Neural crest cell (in vitro differentiated cells): Measurements from ENCODE around the gene BAIAP2. TPM values are rescaled to one million over a fixed set of nuclear protein-coding genes. Genes with fewer than 3 reads are reported as not detected.
"Not testable (repeated sequence)": the region's sequence is repeated elsewhere in the genome, so short reads cannot be mapped to it uniquely, and the experiment has no call there.

Experiments used
- DNase-seq: peaks from one replicate; pipeline ENCODE4 v3.0.0; 2021; ENCODE audit warnings: low read depth, mixed read lengths, low spot score
- H3K27ac Mint-ChIP-seq: one replicate; pipeline ENCODE4 v1.8.0; 2021; ENCODE audit warnings: mild to moderate bottlenecking, mixed read lengths; ENCODE audit not compliant: unreplicated experiment
- H3K27me3 Mint-ChIP-seq: 2 replicates; pipeline ENCODE4 v1.8.0; 2021; ENCODE audit warnings: low read depth, mild to moderate bottlenecking, mixed read lengths
- H3K36me3 Mint-ChIP-seq: 2 replicates; pipeline ENCODE4 v1.8.0; 2021; ENCODE audit warnings: low read depth, mild to moderate bottlenecking, mixed read lengths
- H3K4me1 Mint-ChIP-seq: 2 replicates; pipeline ENCODE4 v1.8.0; 2021; ENCODE audit warnings: mixed read lengths
- H3K4me3 Mint-ChIP-seq: one replicate; pipeline ENCODE4 v1.8.0; 2021; ENCODE audit warnings: mild to moderate bottlenecking, mixed read lengths
- H3K9me3 Mint-ChIP-seq: 2 replicates; pipeline ENCODE4 v1.8.0; 2021; ENCODE audit warnings: mixed read lengths
- total RNA-seq: library from RNA; stranded (reverse); gene quantifications from 2 replicates; pipeline ENCODE4 v1.2.1, GENCODE V29; 2021
- TF ChIP-seq, protein P1 (sequence below): fragments of 200-600 bp; sonication (generic); conservative IDR thresholded peaks from 2 replicates; pipeline ENCODE4 v1.5.0; 2021; ENCODE audit warnings: antibody characterized with exemption, mild to moderate bottlenecking

Gene BAIAP2
- total RNA-seq, 1 donor from 2014 or later = 47.5 TPM

DNA sequence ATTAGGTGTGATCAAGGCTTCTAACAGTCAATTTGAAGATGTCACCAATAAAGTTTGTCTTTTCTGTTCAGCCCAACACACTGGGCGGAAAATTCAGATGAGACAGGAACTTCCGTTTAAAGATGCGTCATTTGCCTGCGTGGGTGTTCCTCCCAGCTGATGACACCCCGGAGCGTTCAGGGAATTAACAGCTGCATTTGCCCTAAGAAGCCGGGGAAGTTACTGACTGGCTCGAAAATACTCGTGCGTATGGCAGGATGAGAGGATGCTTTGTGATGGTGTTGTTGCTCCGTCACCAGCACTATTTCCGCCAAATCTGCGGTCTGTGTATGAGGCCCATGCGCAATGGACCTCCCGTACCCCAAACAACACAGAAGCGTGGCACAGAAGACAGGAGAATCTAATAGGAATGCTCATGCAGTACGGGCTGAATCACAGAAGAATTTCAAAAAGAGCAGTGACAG lies 118.4 kb downstream of the BAIAP2 start:
- TF ChIP-seq, protein P1, sequence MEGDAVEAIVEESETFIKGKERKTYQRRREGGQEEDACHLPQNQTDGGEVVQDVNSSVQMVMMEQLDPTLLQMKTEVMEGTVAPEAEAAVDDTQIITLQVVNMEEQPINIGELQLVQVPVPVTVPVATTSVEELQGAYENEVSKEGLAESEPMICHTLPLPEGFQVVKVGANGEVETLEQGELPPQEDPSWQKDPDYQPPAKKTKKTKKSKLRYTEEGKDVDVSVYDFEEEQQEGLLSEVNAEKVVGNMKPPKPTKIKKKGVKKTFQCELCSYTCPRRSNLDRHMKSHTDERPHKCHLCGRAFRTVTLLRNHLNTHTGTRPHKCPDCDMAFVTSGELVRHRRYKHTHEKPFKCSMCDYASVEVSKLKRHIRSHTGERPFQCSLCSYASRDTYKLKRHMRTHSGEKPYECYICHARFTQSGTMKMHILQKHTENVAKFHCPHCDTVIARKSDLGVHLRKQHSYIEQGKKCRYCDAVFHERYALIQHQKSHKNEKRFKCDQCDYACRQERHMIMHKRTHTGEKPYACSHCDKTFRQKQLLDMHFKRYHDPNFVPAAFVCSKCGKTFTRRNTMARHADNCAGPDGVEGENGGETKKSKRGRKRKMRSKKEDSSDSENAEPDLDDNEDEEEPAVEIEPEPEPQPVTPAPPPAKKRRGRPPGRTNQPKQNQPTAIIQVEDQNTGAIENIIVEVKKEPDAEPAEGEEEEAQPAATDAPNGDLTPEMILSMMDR = no peak
- no peaks in the 10 kb centered on the region for H3K9me3 Mint-ChIP-seq
- no peaks in the 10 kb centered on the region for H3K27me3 Mint-ChIP-seq
- no peak for DNase-seq
- no peak overlapping the region for H3K27ac Mint-ChIP-seq
- peaks cover 3% of the 10 kb centered on the region for H3K4me1 Mint-ChIP-seq
- no peaks in the 10 kb centered on the region for H3K36me3 Mint-ChIP-seq
- no peak overlapping the region for H3K4me3 Mint-ChIP-seq

DNA sequence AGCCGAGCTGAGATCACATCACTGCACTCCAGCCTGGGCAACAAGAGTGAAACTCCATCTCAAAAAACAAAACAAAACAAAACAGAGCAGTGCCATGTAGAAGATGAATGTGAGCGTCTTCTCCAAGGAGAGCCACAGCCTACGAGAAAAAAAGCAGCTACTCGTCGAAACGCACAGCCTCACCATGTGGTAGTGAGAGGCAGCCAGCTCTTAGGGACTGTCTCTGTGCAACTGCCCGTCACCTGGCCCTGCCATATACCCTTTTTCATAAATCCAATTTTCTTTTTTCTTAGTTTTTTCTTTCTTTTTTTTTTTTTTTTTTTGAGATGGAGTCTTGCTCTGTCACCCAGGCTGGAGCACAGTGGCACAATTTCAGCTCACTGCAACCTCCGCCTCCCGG lies 119.1 kb downstream of the BAIAP2 start:
- H3K4me3 Mint-ChIP-seq, H3K4me1 Mint-ChIP-seq, DNase-seq: not testable (repeated sequence)

DNA sequence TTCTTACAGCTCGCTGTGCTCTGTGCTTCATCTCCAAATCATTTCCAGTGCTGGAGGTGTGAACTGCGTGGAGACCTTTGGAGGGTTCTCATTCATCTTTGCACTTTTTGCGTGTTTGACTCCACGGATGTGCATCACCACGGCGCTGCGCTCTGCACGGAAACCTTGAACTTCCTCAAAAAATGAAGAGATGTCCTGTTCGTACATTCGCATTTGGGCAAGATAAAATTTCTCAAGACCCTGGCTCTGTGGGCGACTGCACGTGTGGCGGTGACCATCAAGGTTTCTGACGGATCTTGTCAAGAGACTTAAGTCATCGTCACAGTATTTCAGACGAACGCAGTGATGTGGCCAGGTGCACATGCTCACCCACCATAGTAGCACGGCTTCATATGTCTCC lies 120.0 kb downstream of the BAIAP2 start:
- no peaks in the 10 kb centered on the region for H3K27me3 Mint-ChIP-seq
- H3K27ac Mint-ChIP-seq = no peak overlapping the region
- no peaks in the 10 kb centered on the region for H3K36me3 Mint-ChIP-seq
- peaks cover 3% of the 10 kb centered on the region for H3K4me1 Mint-ChIP-seq
- no peak for DNase-seq
- H3K4me3 Mint-ChIP-seq = no peak overlapping the region
- H3K9me3 Mint-ChIP-seq = no peaks in the 10 kb centered on the region
- TF ChIP-seq, protein P1 = no peak

More for the DNA sequence above, 119.1 kb downstream of the BAIAP2 start:
- not testable (repeated sequence) for H3K27ac Mint-ChIP-seq, H3K9me3 Mint-ChIP-seq, H3K27me3 Mint-ChIP-seq, H3K36me3 Mint-ChIP-seq

DNA sequence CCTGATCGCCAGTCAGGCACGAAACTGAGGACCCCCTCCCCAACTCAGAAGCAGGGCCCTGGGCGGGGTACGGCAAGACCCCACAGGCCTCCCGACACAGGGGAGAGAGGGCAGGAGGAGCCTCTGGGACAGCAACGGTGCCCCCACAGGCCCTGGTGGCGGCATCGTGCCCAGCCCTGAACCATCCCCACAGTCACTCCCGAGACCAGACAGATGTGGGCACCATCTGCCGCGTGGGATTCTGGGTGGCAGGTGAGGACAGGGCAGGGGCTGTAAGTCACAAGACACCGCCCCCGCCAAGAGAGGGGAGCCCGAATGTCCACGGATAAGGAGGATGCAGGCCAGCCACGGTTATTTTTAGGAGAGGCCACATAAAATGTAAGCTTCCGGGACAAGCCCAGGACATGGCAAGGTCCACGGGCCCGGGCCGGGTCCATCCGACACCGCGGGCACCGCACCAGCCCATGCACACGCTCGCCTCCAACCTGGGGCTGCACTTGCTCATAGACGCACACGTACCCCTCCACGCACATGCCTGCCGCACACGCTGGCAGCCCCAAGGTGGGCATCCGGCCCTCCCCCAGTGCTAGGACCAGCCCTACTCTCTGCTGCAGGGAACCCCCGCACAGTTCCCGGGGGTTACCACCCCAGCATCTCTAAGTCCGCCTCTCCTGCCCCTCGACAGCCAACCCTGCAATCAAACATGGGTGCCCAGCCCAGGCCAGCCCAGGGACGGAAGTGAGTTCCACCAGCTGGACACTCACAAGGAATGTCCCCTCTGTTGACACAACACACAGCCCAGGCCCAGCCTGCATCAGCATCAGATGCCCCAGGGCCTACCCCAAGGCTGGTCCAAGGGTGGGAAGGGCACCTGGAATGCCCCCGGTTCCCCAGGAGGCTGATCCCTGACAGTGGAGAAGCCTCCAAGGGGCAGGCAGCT lies 122.2 kb downstream of the BAIAP2 start:
- TF ChIP-seq, protein P1 = no peak
- H3K27me3 Mint-ChIP-seq = no peaks in the 10 kb centered on the region
- DNase-seq = no peak
- no peaks in the 10 kb centered on the region for H3K9me3 Mint-ChIP-seq
- H3K4me3 Mint-ChIP-seq = no peak overlapping the region
- peak overlapping the region; percentile 75 for H3K27ac Mint-ChIP-seq
- no peaks in the 10 kb centered on the region for H3K36me3 Mint-ChIP-seq
- H3K4me1 Mint-ChIP-seq = peaks cover 3% of the 10 kb centered on the region

DNA sequence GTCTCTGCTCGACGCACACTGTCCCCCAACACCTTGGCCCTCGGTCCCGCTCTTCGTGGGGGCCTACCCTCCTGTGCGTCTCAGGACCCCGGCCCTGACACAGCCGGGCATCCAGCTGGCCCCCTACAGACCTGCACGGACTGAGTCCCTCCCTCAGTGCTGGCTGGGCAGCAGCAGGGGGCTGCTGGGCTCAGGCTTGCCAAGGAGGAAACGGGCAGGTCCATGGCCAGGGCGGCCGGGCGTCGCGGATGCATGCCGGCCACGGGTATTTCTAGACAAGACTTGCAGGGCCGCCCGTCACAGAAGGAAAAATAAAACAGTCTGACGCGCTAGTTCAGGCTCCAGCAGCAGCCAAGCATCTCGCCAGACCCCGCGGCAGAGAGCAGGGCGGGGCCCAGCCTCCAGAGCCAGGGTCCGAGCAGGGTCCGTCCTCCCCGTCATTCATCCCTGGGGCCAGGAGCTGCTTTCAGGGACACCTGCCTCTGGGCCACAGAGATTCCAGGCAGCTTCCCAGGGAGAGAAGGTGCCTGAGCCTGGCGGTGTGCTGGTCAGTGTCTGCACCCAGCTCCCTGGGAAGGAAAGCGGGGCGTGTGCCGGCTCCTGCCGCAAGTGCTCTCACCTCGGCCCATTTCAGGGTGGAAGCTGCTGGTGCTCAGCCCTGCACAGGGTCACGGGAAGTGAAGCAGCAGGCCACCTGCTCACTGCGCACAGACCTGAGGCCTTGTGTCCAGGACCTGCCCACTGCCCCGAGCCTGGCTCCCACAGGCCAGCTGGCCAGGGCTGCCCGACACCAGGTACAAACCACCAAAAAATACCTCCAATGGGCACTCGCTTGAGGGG lies 123.1 kb downstream of the BAIAP2 start:
- Mint-ChIP-seq H3K4me3 (no peak overlapping the region), H3K27me3 (no peaks in the 10 kb centered on the region), H3K9me3 (no peaks in the 10 kb centered on the region), H3K4me1 (peaks cover 3% of the 10 kb centered on the region), H3K36me3 (no peaks in the 10 kb centered on the region), H3K27ac (no peak overlapping the region)
- DNase-seq = no peak
- TF ChIP-seq, protein P1 = no peak
